Activated naive CD8-positive, alpha-beta T cell (primary cell): Measurements from ENCODE around the gene UNC13D.

Source experiments
- H3K27ac Mint-ChIP-seq: one replicate; pipeline ENCODE4 v1.8.0; 2021; ENCODE audit warnings: mixed read lengths
- H3K27me3 Mint-ChIP-seq: one replicate; pipeline ENCODE4 v1.8.0; 2021; ENCODE audit warnings: mixed read lengths
- H3K36me3 Mint-ChIP-seq: one replicate; pipeline ENCODE4 v1.8.0; 2021; ENCODE audit warnings: mixed read lengths
- H3K4me1 Mint-ChIP-seq: one replicate; pipeline ENCODE4 v1.8.0; 2021; ENCODE audit warnings: low read depth, mixed read lengths
- H3K4me3 Mint-ChIP-seq: one replicate; pipeline ENCODE4 v1.8.0; 2021; ENCODE audit warnings: mild to moderate bottlenecking, mixed read lengths
- H3K9me3 Mint-ChIP-seq: one replicate; pipeline ENCODE4 v1.8.0; 2021; ENCODE audit warnings: low read depth, mixed read lengths

Gene UNC13D

GRCh38 chr17:75824666-75825065 is 19.5 kb downstream of the UNC13D start:
- H3K36me3 Mint-ChIP-seq = no peaks in the 10 kb centered on the region
- H3K27me3 Mint-ChIP-seq = no peaks in the 10 kb centered on the region
- H3K4me3 Mint-ChIP-seq = no peak overlapping the region
- no peak overlapping the region for H3K27ac Mint-ChIP-seq
- no peaks in the 10 kb centered on the region for H3K9me3 Mint-ChIP-seq
- H3K4me1 Mint-ChIP-seq = peaks cover 29% of the 10 kb centered on the region

GRCh38 chr17:75824050-75824552 is 20.1 kb downstream of the UNC13D start:
- Mint-ChIP-seq H3K36me3 (no peaks in the 10 kb centered on the region), H3K4me3 (no peak overlapping the region), H3K9me3 (no peaks in the 10 kb centered on the region), H3K4me1 (peaks cover 28% of the 10 kb centered on the region), H3K27me3 (no peaks in the 10 kb centered on the region), H3K27ac (no peak overlapping the region)

GRCh38 chr17:75823257-75824041 is 20.8 kb downstream of the UNC13D start:
- H3K27ac Mint-ChIP-seq = no peak overlapping the region
- H3K4me3 Mint-ChIP-seq = no peak overlapping the region
- peaks cover 28% of the 10 kb centered on the region for H3K4me1 Mint-ChIP-seq
- no peaks in the 10 kb centered on the region for H3K9me3 Mint-ChIP-seq
- H3K36me3 Mint-ChIP-seq = no peaks in the 10 kb centered on the region
- no peaks in the 10 kb centered on the region for H3K27me3 Mint-ChIP-seq

- Mint-ChIP-seq H3K36me3 (no peaks in the 10 kb centered on the region), H3K27ac (no peak overlapping the region), H3K4me1 (peaks cover 23% of the 10 kb centered on the region), H3K27me3 (no peaks in the 10 kb centered on the region), H3K9me3 (no peaks in the 10 kb centered on the region), H3K4me3 (no peak overlapping the region)
These were observed 21.4 kb downstream of the UNC13D start for GRCh38 chr17:75822800-75823166.

GRCh38 chr17:75822119-75822799 is 21.9 kb downstream of the UNC13D start:
- no peaks in the 10 kb centered on the region for H3K9me3 Mint-ChIP-seq
- H3K4me3 Mint-ChIP-seq = no peak overlapping the region
- H3K27ac Mint-ChIP-seq = peak overlapping the region; percentile 72
- no peaks in the 10 kb centered on the region for H3K27me3 Mint-ChIP-seq
- no peaks in the 10 kb centered on the region for H3K36me3 Mint-ChIP-seq
- peaks cover 23% of the 10 kb centered on the region for H3K4me1 Mint-ChIP-seq

GRCh38 chr17:75821552-75821951 is 22.7 kb downstream of the UNC13D start:
- Mint-ChIP-seq H3K27me3 (no peaks in the 10 kb centered on the region), H3K27ac (peak overlapping the region; percentile 72), H3K9me3 (no peaks in the 10 kb centered on the region), H3K4me1 (peaks cover 18% of the 10 kb centered on the region), H3K4me3 (no peak overlapping the region), H3K36me3 (no peaks in the 10 kb centered on the region)

GRCh38 chr17:75820094-75821080 is 23.8 kb downstream of the UNC13D start:
- H3K27ac Mint-ChIP-seq = peak overlapping the region; percentile 72

GRCh38 chr17:75819678-75820077 is 24.5 kb downstream of the UNC13D start:
- Mint-ChIP-seq H3K36me3 (no peaks in the 10 kb centered on the region), H3K9me3 (no peaks in the 10 kb centered on the region), H3K27ac (peak overlapping the region; percentile 68), H3K27me3 (no peaks in the 10 kb centered on the region), H3K4me3 (no peak overlapping the region), H3K4me1 (peaks cover 18% of the 10 kb centered on the region)

More at GRCh38 chr17:75820094-75821080, 23.8 kb downstream of the UNC13D start:
- Mint-ChIP-seq H3K9me3 (no peaks in the 10 kb centered on the region), H3K4me3 (no peak overlapping the region), H3K27me3 (no peaks in the 10 kb centered on the region), H3K36me3 (no peaks in the 10 kb centered on the region), H3K4me1 (peaks cover 18% of the 10 kb centered on the region)

GRCh38 chr17:75819116-75819515 is 25.1 kb downstream of the UNC13D start:
- no peaks in the 10 kb centered on the region for H3K36me3 Mint-ChIP-seq
- H3K4me3 Mint-ChIP-seq = no peak overlapping the region
- H3K9me3 Mint-ChIP-seq = no peaks in the 10 kb centered on the region
- H3K27me3 Mint-ChIP-seq = no peaks in the 10 kb centered on the region
- H3K4me1 Mint-ChIP-seq = peaks cover 18% of the 10 kb centered on the region
- H3K27ac Mint-ChIP-seq = peak overlapping the region; percentile 68

- no peak overlapping the region for H3K4me3 Mint-ChIP-seq
- H3K9me3 Mint-ChIP-seq = no peaks in the 10 kb centered on the region
- H3K36me3 Mint-ChIP-seq = no peaks in the 10 kb centered on the region
- peak overlapping the region; percentile 23 for H3K27ac Mint-ChIP-seq
- H3K27me3 Mint-ChIP-seq = no peaks in the 10 kb centered on the region
- peaks cover 16% of the 10 kb centered on the region for H3K4me1 Mint-ChIP-seq
These were observed 25.8 kb downstream of the UNC13D start for GRCh38 chr17:75818326-75818885.

- Mint-ChIP-seq H3K4me1 (peaks cover 14% of the 10 kb centered on the region), H3K27ac (no peak overlapping the region), H3K9me3 (no peaks in the 10 kb centered on the region), H3K27me3 (no peaks in the 10 kb centered on the region), H3K4me3 (no peak overlapping the region), H3K36me3 (no peaks in the 10 kb centered on the region)
These were observed 26.6 kb downstream of the UNC13D start for GRCh38 chr17:75817571-75817970.

GRCh38 chr17:75816693-75817092 is 27.5 kb downstream of the UNC13D start:
- H3K4me1 Mint-ChIP-seq = peaks cover 6% of the 10 kb centered on the region
- H3K27ac Mint-ChIP-seq = no peak overlapping the region
- H3K4me3 Mint-ChIP-seq = no peak overlapping the region
- H3K36me3 Mint-ChIP-seq = no peaks in the 10 kb centered on the region
- H3K9me3 Mint-ChIP-seq = no peaks in the 10 kb centered on the region
- no peaks in the 10 kb centered on the region for H3K27me3 Mint-ChIP-seq

- Mint-ChIP-seq H3K4me1 (no peaks in the 10 kb centered on the region), H3K27me3 (no peaks in the 10 kb centered on the region), H3K27ac (no peak overlapping the region), H3K36me3 (no peaks in the 10 kb centered on the region), H3K9me3 (no peaks in the 10 kb centered on the region), H3K4me3 (no peak overlapping the region)
These were observed 28.8 kb downstream of the UNC13D start for GRCh38 chr17:75815399-75815798.

GRCh38 chr17:75814900-75815373 is 29.3 kb downstream of the UNC13D start:
- no peaks in the 10 kb centered on the region for H3K4me1 Mint-ChIP-seq
- no peak overlapping the region for H3K4me3 Mint-ChIP-seq
- no peaks in the 10 kb centered on the region for H3K36me3 Mint-ChIP-seq
- H3K27ac Mint-ChIP-seq = no peak overlapping the region
- no peaks in the 10 kb centered on the region for H3K9me3 Mint-ChIP-seq
- no peaks in the 10 kb centered on the region for H3K27me3 Mint-ChIP-seq
